Tibial nerve (tissue), 3 donors: ENCODE data around the gene PCSK2.

Experiments
- POLR2A ChIP-seq, 2 donors: fragments of 450-650 bp; IDR thresholded peaks; one replicate each; pipeline ENCODE4 v1.6.1; 2017; ENCODE audit warnings: antibody characterized with exemption in 2 of 2, mild to moderate bottlenecking in 2 of 2, moderate library complexity in 2 of 2
- TF ChIP-seq, protein P1 (sequence below), 5 experiments: fragments of 200-600 bp in 3 of 5; fragments of 450-650 bp in 2 of 5; sonication (generic) in 3 of 5; IDR thresholded peaks; one replicate each; pipeline ENCODE4 v1.5.1; 2016 to 2019; ENCODE audit warnings: antibody characterized with exemption in 5 of 5, mild to moderate bottlenecking in 3 of 5, moderate library complexity in 2 of 5

DNA sequence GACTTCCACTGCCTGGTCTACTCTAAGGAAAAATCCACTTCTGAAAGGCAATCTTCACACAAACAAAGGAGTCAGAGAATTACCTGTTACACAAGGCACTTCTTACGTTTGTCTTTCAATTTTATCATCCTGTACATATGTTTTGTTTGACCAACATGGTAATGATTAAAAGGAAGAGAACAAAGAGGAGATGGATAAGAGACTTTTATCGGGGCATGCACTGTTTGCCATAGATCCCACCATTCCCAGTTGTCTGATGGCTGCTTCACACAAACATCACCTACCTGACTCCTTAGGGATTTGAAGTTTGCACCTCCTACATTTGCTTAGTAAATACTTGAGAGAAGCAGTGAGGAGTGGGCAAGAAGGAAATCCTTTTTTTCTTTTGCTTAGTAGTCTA is 217.3 kb downstream of the PCSK2 start:
- TF ChIP-seq, protein P1, sequence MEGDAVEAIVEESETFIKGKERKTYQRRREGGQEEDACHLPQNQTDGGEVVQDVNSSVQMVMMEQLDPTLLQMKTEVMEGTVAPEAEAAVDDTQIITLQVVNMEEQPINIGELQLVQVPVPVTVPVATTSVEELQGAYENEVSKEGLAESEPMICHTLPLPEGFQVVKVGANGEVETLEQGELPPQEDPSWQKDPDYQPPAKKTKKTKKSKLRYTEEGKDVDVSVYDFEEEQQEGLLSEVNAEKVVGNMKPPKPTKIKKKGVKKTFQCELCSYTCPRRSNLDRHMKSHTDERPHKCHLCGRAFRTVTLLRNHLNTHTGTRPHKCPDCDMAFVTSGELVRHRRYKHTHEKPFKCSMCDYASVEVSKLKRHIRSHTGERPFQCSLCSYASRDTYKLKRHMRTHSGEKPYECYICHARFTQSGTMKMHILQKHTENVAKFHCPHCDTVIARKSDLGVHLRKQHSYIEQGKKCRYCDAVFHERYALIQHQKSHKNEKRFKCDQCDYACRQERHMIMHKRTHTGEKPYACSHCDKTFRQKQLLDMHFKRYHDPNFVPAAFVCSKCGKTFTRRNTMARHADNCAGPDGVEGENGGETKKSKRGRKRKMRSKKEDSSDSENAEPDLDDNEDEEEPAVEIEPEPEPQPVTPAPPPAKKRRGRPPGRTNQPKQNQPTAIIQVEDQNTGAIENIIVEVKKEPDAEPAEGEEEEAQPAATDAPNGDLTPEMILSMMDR (IDR thresholded peaks at IDR 0.05) = no peak
- no peak for TF ChIP-seq POLR2A (IDR thresholded peaks at IDR 0.05)
